Measurements from ENCODE around the gene CDK6. TPM values are rescaled to one million over a fixed set of nuclear protein-coding genes. Genes with fewer than 3 reads are reported as not detected.

Gene CDK6
- total RNA-seq, 1 experiment from 2014 or later = 38.7 TPM

GRCh38 chr7:92645114-92646061, 191.0 kb downstream of the CDK6 start:
- Histone ChIP-seq H3K9me2 (replicated peaks; ENCODE audit: low read length) (no peaks in the 10 kb centered on the region), H3F3A (ENCODE audit: low read length, unreplicated experiment) (no peaks in the 10 kb centered on the region), H3K27ac (ENCODE audit: low read length) (peak overlapping the region; percentile 82), H3K36me3 (ENCODE audit: low read depth, low read length) (no peaks in the 10 kb centered on the region), H3K79me2 (ENCODE audit: low read length) (no peaks in the 10 kb centered on the region), H3K4me3 (ENCODE audit: low read length) (peak overlapping the region; percentile 33; the same call in 1 of the 2 replicates), H3K4me2 (ENCODE audit: low read length) (peak overlapping the region; percentile 72), H3K4me1 (ENCODE audit: insufficient read depth, low read length) (peaks cover 40% of the 10 kb centered on the region), H4K20me1 (ENCODE audit: low read length) (no peaks in the 10 kb centered on the region), H3K27me3 (ENCODE audit: low read length) (no peaks in the 10 kb centered on the region), H2AFZ (ENCODE audit: low read length) (peak overlapping the region; percentile 18; the same call in 1 of the 2 replicates), H3K9ac (ENCODE audit: low read length) (peak overlapping the region; percentile 43), H3K9me3 (ENCODE audit: low read length) (no peaks in the 10 kb centered on the region)
- DNase-seq (peak; percentile 91), ATAC-seq (peak; percentile 96)
- ChIA-PET POLR2A (ENCODE audit: unreplicated experiment) (interaction anchor here (0.6 kb wide), 3 partner anchors 73 to 166 kb away, joined by 3 to 5 read pairs (median 4); no protein-coding TSS in a partner anchor), CTCF (no interaction called here)
- no TSS peak for BruUV-seq (replicated peaks)
- TF ChIP-seq EZH2 (IDR thresholded peaks at IDR 0.05; ENCODE audit: low read length, unreplicated experiment) (no peak), EZH2phosphoT487 (IDR thresholded peaks at IDR 0.05; ENCODE audit: borderline replicate concordance, low read length) (no peak), CTCF (conservative IDR thresholded peaks at IDR 0.05; ENCODE audit: low read depth, low read length) (no peak)
- intact Hi-C loops (cut with micrococcal nuclease) = loop anchor here (1.0 to 2.0 kb wide), 2 partner anchors 12 to 17 kb away; no protein-coding TSS in a partner anchor

GRCh38 chr7:92644406-92645113, 191.8 kb downstream of the CDK6 start:
- Histone ChIP-seq H3K9me2 (replicated peaks; ENCODE audit: low read length) (no peaks in the 10 kb centered on the region), H3K36me3 (ENCODE audit: low read depth, low read length) (no peaks in the 10 kb centered on the region), H3K4me2 (ENCODE audit: low read length) (peak overlapping the region; percentile 72; the same call in 1 of the 2 replicates), H3K9ac (ENCODE audit: low read length) (0 out of 2 replicates have a peak overlapping the region, but pooled peaks have one; percentile 43), H3F3A (ENCODE audit: low read length, unreplicated experiment) (no peaks in the 10 kb centered on the region), H4K20me1 (ENCODE audit: low read length) (no peaks in the 10 kb centered on the region), H3K4me3 (ENCODE audit: low read length) (no peak overlapping the region), H3K79me2 (ENCODE audit: low read length) (no peaks in the 10 kb centered on the region), H3K4me1 (ENCODE audit: insufficient read depth, low read length) (peaks cover 40% of the 10 kb centered on the region), H3K27ac (ENCODE audit: low read length) (peak overlapping the region; percentile 82), H3K27me3 (ENCODE audit: low read length) (no peaks in the 10 kb centered on the region), H2AFZ (ENCODE audit: low read length) (no peak overlapping the region), H3K9me3 (ENCODE audit: low read length) (no peaks in the 10 kb centered on the region)
- CTCF ChIA-PET = no interaction called here
- intact Hi-C loops (cut with micrococcal nuclease) = loop anchor here (1.0 to 2.0 kb wide), 2 partner anchors 11 to 16 kb away; no protein-coding TSS in a partner anchor
- DNase-seq (no peak), ATAC-seq (no peak)
- TF ChIP-seq CTCF (conservative IDR thresholded peaks at IDR 0.05; ENCODE audit: low read depth, low read length) (no peak), EZH2phosphoT487 (IDR thresholded peaks at IDR 0.05; ENCODE audit: borderline replicate concordance, low read length) (no peak), EZH2 (IDR thresholded peaks at IDR 0.05; ENCODE audit: low read length, unreplicated experiment) (no peak)
- BruUV-seq (replicated peaks) = no TSS peak
- POLR2A ChIA-PET (ENCODE audit: unreplicated experiment) = interaction anchor here (0.6 kb wide), 1 partner anchor 72 kb away, joined by 3 read pairs; no protein-coding TSS in a partner anchor
